OCI-LY3 (cell line): ENCODE results near the gene EYS.

Source experiments
- H2AFZ ChIP-seq: fragments of 200-600, 300-600 bp; shearing (Covaris generic); 2 replicates; pipeline ENCODE4 v1.6.0; 2014; ENCODE audit warnings: antibody characterized with exemption, low read depth, low read length
- H3K27ac ChIP-seq: fragments of 200-600, 300-600 bp; sonication (generic); 2 replicates; pipeline ENCODE4 v1.5.1; 2014; ENCODE audit warnings: mild to moderate bottlenecking, low read length, moderate library complexity, mixed read lengths
- H3K27me3 ChIP-seq: fragments of 200-600, 300-600 bp; sonication (generic); 2 replicates; pipeline ENCODE4 v1.6.1; 2014; ENCODE audit warnings: low read depth, low read length, mixed read lengths
- H3K36me3 ChIP-seq: fragments of 200-600, 300-600 bp; sonication (generic); replicated peaks from 2 replicates; pipeline ENCODE3; 2014; ENCODE audit warnings: low read depth, low read length, mixed read lengths
- H3K4me1 ChIP-seq: fragments of 300-600, 200-600 bp; sonication (generic); 2 replicates; pipeline ENCODE4 v1.6.1; 2014; ENCODE audit warnings: low read length, mixed read lengths
- H3K4me2 ChIP-seq: fragments of 200-600, 300-600 bp; sonication (generic); 2 replicates; pipeline ENCODE4 v1.6.1; 2014; ENCODE audit warnings: low read length, mixed read lengths
- H3K4me3 ChIP-seq: fragments of 300-600, 200-600 bp; sonication (generic); 2 replicates; pipeline ENCODE4 v1.5.1; 2014; ENCODE audit warnings: antibody characterized with exemption, mild to moderate bottlenecking, low read length, moderate library complexity
- H3K79me2 ChIP-seq: fragments of 300-600, 200-600 bp; shearing (Covaris generic); 2 replicates; pipeline ENCODE4 v1.6.1; 2014; ENCODE audit warnings: mild to moderate bottlenecking, low read length, mixed read lengths
- H3K9ac ChIP-seq: fragments of 300-600, 200-600 bp; shearing (Covaris generic); 2 replicates; pipeline ENCODE4 v1.6.0; 2014; ENCODE audit warnings: mild to moderate bottlenecking, low read length, moderate library complexity
- H3K9me3 ChIP-seq: fragments of 200-600, 300-600 bp; shearing (Covaris generic); 2 replicates; pipeline ENCODE4 v1.6.1; 2014; ENCODE audit warnings: low read length, mixed read lengths; ENCODE audit not compliant: insufficient read depth
- H4K20me1 ChIP-seq: fragments of 200-600, 300-600 bp; sonication (generic); 2 replicates; pipeline ENCODE4 v1.6.1; 2016; ENCODE audit warnings: low read length, mixed read lengths; ENCODE audit not compliant: insufficient read depth
- CTCF ChIP-seq: fragments of 200-600, 300-600 bp; sonication (generic); IDR thresholded peaks from 2 replicates; pipeline ENCODE4 v1.5.1; 2014; ENCODE audit warnings: antibody characterized with exemption, low read length, low read depth
- EZH2phosphoT487 ChIP-seq: fragments of 200-600 bp; shearing (Covaris generic); IDR thresholded peaks from 2 replicates; pipeline ENCODE4 v1.6.1; 2018; ENCODE audit warnings: antibody characterized with exemption, mixed run types, low read depth

EYS gene

GRCh38 chr6:64083261-64083660 is 1623.8 kb downstream of the EYS start:
- Histone ChIP-seq H3K9ac (no peak overlapping the region), H3K27ac (peak overlapping the region; percentile 25), H3K4me3 (0 out of 2 replicates have a peak overlapping the region, but pooled peaks have one; percentile 3), H3K79me2 (no peaks in the 10 kb centered on the region), H3K27me3 (no peaks in the 10 kb centered on the region), H3K4me2 (peak overlapping the region; percentile 44), H3K9me3 (no peaks in the 10 kb centered on the region), H4K20me1 (no peaks in the 10 kb centered on the region), H2AFZ (no peak overlapping the region), H3K36me3 (no peaks in the 10 kb centered on the region), H3K4me1 (peaks cover 27% of the 10 kb centered on the region)
- TF ChIP-seq CTCF (peak; percentile 15; the same call in 1 of the 2 replicates), EZH2phosphoT487 (no peak)

GRCh38 chr6:64081453-64081852 is 1625.6 kb downstream of the EYS start:
- peak overlapping the region; percentile 21; the same call in 1 of the 2 replicates for H3K27ac ChIP-seq
- TF ChIP-seq EZH2phosphoT487, result no peak
- no peak for TF ChIP-seq CTCF
- H2AFZ ChIP-seq, result no peak overlapping the region

GRCh38 chr6:64074981-64075380 is 1632.0 kb downstream of the EYS start:
- H3K27me3 ChIP-seq, result no peaks in the 10 kb centered on the region
- H3K36me3 ChIP-seq, result no peaks in the 10 kb centered on the region
- no peak overlapping the region for H3K4me2 ChIP-seq
- H2AFZ ChIP-seq, result no peak overlapping the region
- no peaks in the 10 kb centered on the region for H3K9me3 ChIP-seq
- H3K4me1 ChIP-seq, result no peaks in the 10 kb centered on the region
- H3K79me2 ChIP-seq, result no peaks in the 10 kb centered on the region
- no peak overlapping the region for H3K9ac ChIP-seq
- H3K4me3 ChIP-seq, result no peak overlapping the region
- H4K20me1 ChIP-seq, result no peaks in the 10 kb centered on the region
- TF ChIP-seq CTCF, result no peak
- TF ChIP-seq EZH2phosphoT487, result no peak
- no peak overlapping the region for H3K27ac ChIP-seq

More at GRCh38 chr6:64081453-64081852, 1625.6 kb downstream of the EYS start:
- Histone ChIP-seq H3K4me1 (peaks cover 27% of the 10 kb centered on the region), H3K27me3 (no peaks in the 10 kb centered on the region), H3K36me3 (no peaks in the 10 kb centered on the region), H3K4me2 (peak overlapping the region; percentile 47), H3K4me3 (no peak overlapping the region), H3K79me2 (no peaks in the 10 kb centered on the region), H3K9ac (no peak overlapping the region), H3K9me3 (no peaks in the 10 kb centered on the region), H4K20me1 (no peaks in the 10 kb centered on the region)

GRCh38 chr6:64072686-64073085 is 1634.3 kb downstream of the EYS start:
- Histone ChIP-seq H3K79me2 (no peaks in the 10 kb centered on the region), H4K20me1 (no peaks in the 10 kb centered on the region), H2AFZ (no peak overlapping the region), H3K4me2 (no peak overlapping the region), H3K9ac (no peak overlapping the region), H3K4me1 (no peaks in the 10 kb centered on the region), H3K36me3 (no peaks in the 10 kb centered on the region), H3K4me3 (no peak overlapping the region), H3K27ac (no peak overlapping the region), H3K27me3 (no peaks in the 10 kb centered on the region), H3K9me3 (no peaks in the 10 kb centered on the region)
- TF ChIP-seq CTCF, result no peak
- TF ChIP-seq EZH2phosphoT487, result no peak
